HEK293T (cell line): Measurements from ENCODE around the gene AKR1C2.

Experiments used
- ARNT ChIP-seq: fragments of 450-650 bp; IDR thresholded peaks from 2 replicates; pipeline ENCODE4 v1.6.1; 2017; ENCODE audit warnings: mild to moderate bottlenecking
- ELF4 ChIP-seq: fragments of 450-650 bp; IDR thresholded peaks from 2 replicates; pipeline ENCODE4 v1.6.1; 2017; ENCODE audit warnings: antibody characterized with exemption
- SP1 ChIP-seq: fragments of 450-650 bp; IDR thresholded peaks from 2 replicates; pipeline ENCODE4 v1.6.1; 2017
- TARDBP ChIP-seq: fragments of 450-650 bp; IDR thresholded peaks from 2 replicates; pipeline ENCODE4 v1.6.1; 2016

GRCh38 chr10:5042922-5043321 is 39.3 kb upstream of the AKR1C2 start:
- TF ChIP-seq SP1: no peak
- no peak for TF ChIP-seq ELF4
- TF ChIP-seq TARDBP: no peak
- no peak for TF ChIP-seq ARNT
